WERI-Rb-1 (cell line): ENCODE data around the gene STX1B.

ENCODE experiments used
- DNase-seq: peaks from one replicate; pipeline ENCODE4 v3.0.0-alpha.2; 2020
- H3K27ac ChIP-seq: fragments of 250-450 bp; sonication (Bioruptor Pico); 2 replicates; pipeline ENCODE4 v1.5.1; 2020; ENCODE audit warnings: mild to moderate bottlenecking, moderate library complexity
- H3K27me3 ChIP-seq: fragments of 250-450 bp; sonication (Bioruptor Pico); 2 replicates; pipeline ENCODE4 v1.5.1; 2021; ENCODE audit warnings: mild to moderate bottlenecking, low read depth, moderate library complexity; ENCODE audit not compliant: insufficient read depth, severe bottlenecking
- H3K36me3 ChIP-seq: fragments of 250-450 bp; sonication (Bioruptor Pico); 2 replicates; pipeline ENCODE4 v1.5.1; 2020; ENCODE audit warnings: mild to moderate bottlenecking, moderate library complexity
- H3K4me3 ChIP-seq: 2 replicates; pipeline ENCODE4 v1.5.1; 2011; ENCODE audit warnings: low read depth, mild to moderate bottlenecking, control low read depth, low read length
- H3K9me3 ChIP-seq: fragments of 250-450 bp; sonication (Bioruptor Pico); 2 replicates; pipeline ENCODE4 v1.5.1; 2021; ENCODE audit warnings: mild to moderate bottlenecking, moderate library complexity; ENCODE audit not compliant: severe bottlenecking
- CTCF ChIP-seq: IDR thresholded peaks from 2 replicates; pipeline ENCODE4 v1.5.1; 2011; ENCODE audit warnings: low read depth, mild to moderate bottlenecking, control low read depth, inconsistent platforms, low read length

The STX1B gene

GRCh38 chr16:30951750-30952149 is 58.7 kb downstream of the STX1B start:
- Histone ChIP-seq H3K36me3 (peaks cover 3% of the 10 kb centered on the region; the same call in 1 of the 2 replicates), H3K27ac (no peak overlapping the region), H3K9me3 (no peaks in the 10 kb centered on the region), H3K4me3 (no peak overlapping the region), H3K27me3 (no peaks in the 10 kb centered on the region)
- no peak for DNase-seq
- no peak for TF ChIP-seq CTCF

GRCh38 chr16:30951193-30951592 is 59.2 kb downstream of the STX1B start:
- Histone ChIP-seq H3K4me3 (no peak overlapping the region), H3K9me3 (no peaks in the 10 kb centered on the region), H3K36me3 (peaks cover 6% of the 10 kb centered on the region), H3K27ac (no peak overlapping the region), H3K27me3 (no peaks in the 10 kb centered on the region)
- no peak for DNase-seq
- no peak for TF ChIP-seq CTCF

DNA sequence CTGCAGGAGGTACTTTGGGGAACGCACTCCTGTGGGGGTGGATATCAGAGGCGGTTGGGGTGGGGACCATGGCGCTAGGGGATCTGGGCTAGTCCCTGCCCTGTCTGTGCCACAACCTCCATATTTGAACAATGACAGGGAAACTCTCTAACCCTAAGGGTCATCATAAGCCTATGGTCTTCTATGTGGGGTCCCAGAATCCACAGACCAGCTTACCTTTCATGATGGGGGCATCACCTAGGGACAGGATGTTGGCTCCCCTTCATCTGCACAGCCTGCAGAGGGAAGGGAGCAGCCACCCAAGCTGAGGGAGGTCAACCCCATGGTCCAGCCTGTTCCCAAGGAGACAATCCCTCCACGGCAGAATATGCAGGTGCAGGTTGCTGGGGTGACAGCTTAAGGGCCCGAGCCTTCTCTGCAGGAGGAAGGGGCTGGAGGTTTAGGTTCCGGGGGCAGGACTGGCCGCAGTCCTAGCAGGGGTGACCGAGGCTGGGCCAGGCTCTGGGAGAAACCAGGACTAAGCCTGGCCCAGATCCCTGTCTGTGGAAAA is 59.8 kb downstream of the STX1B start:
- no peak for DNase-seq
- Histone ChIP-seq H3K27ac (no peak overlapping the region), H3K36me3 (peaks cover 6% of the 10 kb centered on the region), H3K27me3 (no peaks in the 10 kb centered on the region), H3K4me3 (no peak overlapping the region), H3K9me3 (no peaks in the 10 kb centered on the region)
- TF ChIP-seq CTCF, result no peak

GRCh38 chr16:30949650-30950515 is 60.6 kb downstream of the STX1B start:
- peak overlapping the region; percentile 61 for H3K4me3 ChIP-seq
- H3K27ac ChIP-seq, result no peak overlapping the region
- DNase-seq, result peak; percentile 79
- peaks cover 6% of the 10 kb centered on the region for H3K36me3 ChIP-seq
- no peaks in the 10 kb centered on the region for H3K27me3 ChIP-seq
- peak; percentile 27; the same call in 1 of the 2 replicates for TF ChIP-seq CTCF
- no peaks in the 10 kb centered on the region for H3K9me3 ChIP-seq

GRCh38 chr16:30948667-30949649 is 61.5 kb downstream of the STX1B start, which contains the start of gene ORAI3:
ORAI3 (plus strand) TSS chr16:30949068; CDS start chr16:30949290, 222 bp downstream.
- Histone ChIP-seq H3K27ac (peak within 1 kb of the TSS; percentile 60), H3K36me3 (peaks cover 11% of the 10 kb centered on the region), H3K27me3 (no peaks in the 10 kb centered on the region), H3K4me3 (peak within 1 kb of the TSS; percentile 61), H3K9me3 (no peaks in the 10 kb centered on the region)
- no peak for TF ChIP-seq CTCF
- peak; percentile 35 for DNase-seq
